NCI-H510A (cell line): ENCODE measurements around the gene LUC7L3.

Experiments
- DNase-seq: peaks from one replicate; lab custom pipeline; 2025; lab: John Stamatoyannopoulos, UW

The LUC7L3 gene

DNA sequence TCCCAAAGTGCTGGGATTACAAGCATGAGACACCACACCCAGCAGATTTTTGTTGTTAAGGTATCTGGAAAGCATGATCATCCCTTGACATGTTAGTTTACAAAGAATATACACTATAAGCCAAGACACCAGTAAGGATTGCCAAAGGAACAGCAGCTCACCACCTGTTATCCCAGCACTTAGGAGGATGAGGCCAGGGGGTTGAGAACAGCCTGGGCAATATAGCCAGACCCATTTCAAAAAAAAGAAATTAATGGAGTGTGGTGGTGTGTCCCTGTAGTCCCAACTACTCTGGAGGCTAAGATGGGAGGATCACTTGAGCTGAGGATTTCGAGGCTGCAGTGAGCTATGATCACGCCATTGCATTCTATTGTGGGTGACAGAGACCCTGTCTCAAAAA is 42.8 kb downstream of the LUC7L3 start:
- no peak for DNase-seq

DNA sequence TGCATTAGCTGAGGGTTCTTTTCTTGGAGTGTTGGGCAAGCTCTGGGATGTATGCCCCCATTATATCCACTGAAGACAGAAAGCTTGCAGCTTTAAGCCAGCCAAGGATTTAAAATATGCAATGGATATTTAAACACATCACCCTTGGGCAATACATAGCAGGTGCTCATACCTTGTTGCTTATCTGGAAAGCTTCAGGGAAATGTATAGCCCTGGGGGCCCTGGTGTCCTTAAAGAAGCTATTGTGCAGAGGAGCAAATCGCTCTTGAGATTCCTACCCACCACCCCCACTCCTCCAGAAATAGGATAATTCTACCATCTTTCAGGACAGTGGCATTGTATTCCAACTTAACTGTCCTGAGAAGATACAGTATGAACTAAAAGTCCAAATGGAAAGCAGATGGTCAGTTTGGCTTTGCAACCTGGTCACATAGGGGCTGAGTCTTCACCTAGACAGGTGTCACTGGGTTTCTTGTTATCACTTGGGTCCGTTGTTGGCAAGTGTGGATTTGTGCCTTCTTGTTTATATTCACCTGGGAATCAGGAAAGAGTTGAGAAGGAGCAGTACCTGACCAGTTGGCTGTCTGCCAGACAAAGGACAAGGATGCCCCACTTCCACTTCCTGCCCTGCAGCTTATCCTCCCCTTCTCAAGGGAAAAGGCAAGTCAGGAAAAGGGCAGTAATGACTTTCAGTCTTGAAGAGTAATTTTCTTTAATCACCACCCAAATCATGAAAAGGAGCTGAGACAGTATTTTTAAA is 44.5 kb downstream of the LUC7L3 start:
- peak; percentile 51 for DNase-seq

DNA sequence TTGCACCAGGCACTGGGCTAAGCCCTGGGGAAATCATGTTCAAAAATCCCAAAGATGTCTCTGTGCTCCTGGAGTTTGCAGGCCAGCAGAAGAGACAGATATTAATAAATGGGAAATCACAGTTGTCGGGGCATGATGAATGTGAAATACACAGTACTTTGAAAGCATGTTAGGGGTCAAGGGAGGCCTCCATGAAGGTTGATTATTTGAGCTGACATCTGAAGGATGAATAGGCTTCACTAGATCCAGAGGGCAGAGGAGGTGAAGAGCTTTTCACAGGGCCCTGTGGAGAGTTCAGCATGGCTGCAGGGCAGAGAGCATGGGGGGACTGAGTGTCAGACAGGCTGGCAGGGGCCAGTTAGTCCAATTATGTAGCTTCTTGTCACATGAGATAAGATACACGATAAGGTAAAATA is 45.3 kb downstream of the LUC7L3 start:
- DNase-seq, result no peak

DNA sequence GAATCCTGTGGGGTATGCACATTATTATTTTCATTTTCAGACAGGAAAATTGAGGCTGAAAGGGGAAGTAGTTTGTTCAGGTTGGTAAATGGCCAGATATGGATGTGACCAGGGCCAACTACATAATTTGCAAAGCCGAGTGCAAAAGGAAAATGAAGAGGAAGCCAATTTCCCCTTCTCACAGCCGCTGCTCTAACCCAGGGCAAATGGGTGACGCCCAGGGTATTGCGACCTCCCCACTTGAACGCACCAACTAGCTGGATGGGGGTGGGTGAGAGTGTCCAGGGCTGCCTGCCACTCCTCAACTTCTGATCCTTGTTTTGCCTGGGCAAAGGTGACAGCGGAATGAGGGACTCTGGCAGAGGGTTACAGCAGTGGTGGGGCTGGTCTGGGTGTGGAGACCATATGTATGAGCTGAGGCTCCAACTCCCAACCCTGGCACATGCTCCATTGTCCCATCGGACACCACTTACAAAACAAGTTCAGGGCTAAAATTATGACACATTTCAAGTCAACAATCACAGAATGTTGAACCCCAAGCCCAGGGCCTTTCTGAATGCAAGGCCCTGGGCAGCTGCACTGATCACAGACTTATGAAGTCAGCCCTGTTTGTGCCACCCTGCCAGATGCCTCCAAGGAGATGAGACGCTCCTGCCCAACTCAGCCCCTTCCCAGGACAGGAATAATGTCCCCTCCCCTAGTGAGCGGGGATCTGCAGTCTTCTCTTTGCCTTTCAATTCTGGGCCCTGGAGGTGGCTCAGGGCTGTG is 46.2 kb downstream of the LUC7L3 start:
- no peak for DNase-seq

DNA sequence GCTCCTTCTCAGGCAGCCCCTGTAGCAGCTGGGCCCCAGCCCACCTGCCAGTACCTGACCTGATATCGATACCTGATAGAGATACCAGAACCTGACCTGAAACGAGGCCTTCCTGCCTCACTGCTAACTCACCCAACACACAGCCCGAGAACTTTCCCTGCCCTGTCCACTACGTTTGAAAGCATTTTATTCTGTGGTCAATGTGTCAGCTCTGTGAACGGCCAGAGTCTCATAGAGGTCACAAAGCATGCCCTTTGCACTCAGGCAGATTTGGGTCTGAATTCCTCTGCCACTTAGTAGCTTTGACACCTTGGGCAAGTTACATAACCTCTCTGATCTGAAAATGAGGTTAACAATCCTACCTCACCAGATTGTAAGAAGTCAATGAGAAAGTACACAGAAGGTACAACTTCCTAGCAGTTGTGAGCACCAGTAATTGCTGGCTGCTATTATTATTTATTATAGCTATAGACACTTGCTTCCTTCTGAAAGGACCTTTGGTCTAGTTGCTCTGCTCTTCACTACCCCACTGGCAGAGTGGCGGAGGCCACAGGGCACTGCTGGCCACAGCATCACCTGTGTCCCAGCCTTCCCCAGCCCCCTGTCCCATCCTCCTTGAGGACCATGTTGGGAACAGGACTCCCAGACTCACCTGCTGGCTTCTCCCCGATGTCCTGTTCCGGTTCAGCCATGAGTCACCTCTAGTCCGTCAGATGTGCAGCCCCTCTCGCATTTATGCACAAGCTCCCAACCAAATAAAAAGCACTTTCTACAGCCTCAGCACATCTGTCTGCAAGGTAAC is 47.0 kb downstream of the LUC7L3 start:
- DNase-seq, result no peak

DNA sequence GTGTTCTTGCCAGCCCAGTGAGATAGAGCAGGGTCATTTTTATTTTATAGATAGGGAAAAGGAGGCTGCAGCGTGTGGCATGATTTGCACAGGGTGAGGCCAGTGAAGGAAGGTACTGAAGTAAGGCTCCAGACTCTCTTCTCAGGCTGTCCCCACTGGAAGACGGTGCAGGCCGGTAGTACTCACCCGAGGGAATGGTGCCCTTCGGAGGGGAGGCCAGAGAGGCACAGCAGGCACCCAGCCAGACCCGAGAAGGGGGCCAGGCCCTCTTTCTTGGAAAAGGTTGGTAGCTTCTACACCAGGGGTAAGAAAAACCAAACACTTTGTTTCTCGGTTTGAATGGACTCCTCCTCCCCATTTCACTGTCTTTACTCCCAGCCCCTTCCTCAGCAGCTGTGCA is 47.6 kb downstream of the LUC7L3 start:
- no peak for DNase-seq

DNA sequence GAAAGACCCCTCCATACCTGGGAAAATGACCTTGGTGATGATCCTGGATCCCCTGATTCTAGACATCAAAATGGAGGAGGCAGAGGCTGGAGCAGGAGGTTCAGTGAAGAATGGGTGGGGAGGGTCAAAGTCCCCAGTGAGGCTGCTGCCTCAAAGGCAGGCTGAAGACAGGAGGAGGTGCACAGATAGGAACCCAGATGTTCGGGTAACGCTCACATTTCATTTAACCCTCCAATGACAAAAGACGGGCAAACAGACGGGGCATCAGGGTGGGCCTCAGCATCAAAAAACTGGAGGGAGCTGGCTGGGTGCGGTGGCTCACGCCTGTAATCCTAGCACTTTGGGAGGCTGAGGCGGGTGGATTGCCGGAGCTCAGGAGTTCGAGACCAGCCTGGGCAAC is 48.0 kb downstream of the LUC7L3 start, which contains the start of gene ANKRD40CL:
Gene ANKRD40CL, minus strand, starts transcription at position 73 of the 400 bp plus-strand sequence. CDS start 605 bp downstream, outside the sequence.
- no peak for DNase-seq

DNA sequence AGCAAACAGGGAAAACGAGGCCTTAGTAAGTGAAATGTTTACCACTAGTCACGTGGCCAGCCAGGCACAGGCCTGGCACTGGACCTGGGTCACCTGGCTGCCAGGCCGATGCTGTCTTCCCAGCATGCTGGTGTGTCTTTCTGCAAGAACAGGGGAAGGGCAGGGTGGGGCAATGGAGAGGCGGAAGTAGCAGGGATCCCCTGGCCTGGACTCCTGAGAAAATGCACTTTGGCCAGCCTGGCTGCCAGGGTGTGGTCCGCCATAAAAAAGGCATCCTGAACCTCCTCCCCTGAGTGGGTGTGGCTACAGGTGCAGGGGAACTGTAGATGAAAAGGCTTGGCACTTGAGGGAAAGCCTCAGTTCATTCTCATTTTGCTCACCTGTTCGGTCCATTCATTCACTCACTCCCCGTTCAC is 49.0 kb downstream of the LUC7L3 start:
- DNase-seq, result peak; percentile 84

DNA sequence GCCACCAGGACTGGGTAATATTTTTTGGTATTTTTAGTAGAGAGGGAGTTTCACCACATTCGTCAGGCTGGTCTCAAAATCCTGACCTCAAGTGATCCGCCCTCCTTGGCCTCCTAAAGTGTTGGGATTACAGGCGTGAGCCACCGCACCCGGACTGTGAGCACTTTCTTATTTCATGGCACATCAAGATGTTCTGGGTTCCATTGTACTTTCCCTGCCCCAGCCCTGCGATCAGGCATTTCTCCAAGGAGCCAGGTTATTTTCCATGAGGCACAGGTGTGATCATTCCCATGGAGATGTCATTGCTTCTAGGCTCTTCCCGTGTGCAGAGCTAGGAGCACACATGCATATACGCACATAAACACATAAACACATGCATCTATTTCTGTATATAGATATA is 50.5 kb downstream of the LUC7L3 start:
- DNase-seq, result no peak

DNA sequence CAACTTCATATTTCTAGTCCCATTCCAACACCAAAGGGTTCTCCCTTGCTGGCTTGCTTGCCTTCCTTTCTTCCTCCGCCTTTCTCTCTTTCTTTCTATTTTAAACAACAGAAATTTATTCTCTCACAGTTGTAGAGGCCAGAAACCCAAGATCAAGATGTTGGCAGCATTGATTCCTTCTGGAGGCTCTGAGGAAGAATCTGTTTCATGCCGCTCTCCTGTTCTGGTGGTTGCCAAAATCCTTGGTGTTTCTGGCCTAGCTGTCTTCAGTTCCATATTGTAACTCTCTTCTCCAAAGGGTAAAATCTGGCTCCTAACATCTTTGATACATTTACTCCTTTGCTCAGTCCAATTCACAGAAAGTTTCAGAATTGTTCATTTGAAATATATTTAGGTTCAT is 50.9 kb downstream of the LUC7L3 start:
- no peak for DNase-seq

DNA sequence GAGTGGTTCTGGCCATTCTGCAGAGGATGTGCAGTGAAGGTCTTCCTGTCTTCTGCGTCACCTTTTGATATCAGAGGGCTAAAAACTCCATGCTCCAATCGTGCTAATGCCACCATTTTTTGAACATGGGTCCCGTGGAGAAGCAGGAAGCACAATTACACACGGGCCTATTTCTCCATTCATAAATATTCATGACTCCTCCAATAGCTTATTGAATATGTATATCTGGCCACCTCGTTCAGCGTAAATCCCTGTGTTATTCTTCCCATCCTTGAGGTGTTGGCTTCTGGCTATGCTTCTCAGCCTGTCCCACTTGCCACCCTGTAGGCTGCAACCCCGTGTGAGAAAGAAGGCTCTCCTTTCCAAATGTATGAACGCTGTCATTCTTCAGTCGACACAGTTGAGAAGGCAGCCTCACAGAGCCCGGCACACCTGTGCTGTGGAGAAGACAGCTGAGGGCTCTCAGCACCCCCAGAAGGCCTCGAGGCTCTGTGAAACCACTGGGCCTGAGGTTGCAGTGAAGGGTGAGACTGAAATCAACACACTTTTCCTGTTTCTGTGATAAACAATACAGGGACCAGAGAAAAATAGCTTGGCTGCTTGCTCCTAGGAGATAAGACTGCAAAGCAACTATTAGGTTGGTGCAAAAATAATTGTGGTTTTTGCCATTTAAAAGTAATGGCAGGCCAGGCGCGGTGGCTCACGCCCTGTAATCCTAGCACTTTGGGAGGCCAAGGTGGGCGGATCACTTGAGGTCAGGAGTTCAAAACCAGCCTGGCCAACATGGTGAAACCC is 52.8 kb downstream of the LUC7L3 start:
- DNase-seq, result no peak

DNA sequence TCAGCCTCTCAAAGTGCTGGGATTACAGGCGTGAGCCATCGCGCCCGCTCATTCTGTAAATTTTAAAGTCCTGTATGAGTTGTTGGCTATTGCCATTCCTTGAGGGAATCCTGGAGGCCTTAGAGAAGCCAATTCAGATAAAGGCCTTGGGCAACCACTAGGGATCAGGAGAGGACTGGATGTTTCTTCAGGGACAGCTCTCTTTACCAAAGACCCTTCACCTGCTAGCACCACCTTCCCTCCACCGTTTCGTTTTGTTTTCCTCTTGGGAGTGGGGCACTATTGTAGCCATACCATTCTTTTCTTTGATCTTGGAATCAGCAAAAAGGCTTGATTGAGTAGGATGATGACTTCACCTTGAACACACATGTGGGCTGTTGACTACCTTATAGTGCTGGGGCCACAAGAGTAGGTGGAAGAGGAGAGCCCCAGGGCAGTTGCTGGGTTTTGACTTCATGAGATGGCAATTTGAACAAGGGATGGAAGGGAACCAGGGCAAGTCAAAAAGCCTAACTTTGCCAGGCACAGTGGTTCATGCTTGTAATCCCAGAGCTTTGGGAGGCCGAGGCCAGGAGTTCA is 54.9 kb downstream of the LUC7L3 start:
- no peak for DNase-seq

DNA sequence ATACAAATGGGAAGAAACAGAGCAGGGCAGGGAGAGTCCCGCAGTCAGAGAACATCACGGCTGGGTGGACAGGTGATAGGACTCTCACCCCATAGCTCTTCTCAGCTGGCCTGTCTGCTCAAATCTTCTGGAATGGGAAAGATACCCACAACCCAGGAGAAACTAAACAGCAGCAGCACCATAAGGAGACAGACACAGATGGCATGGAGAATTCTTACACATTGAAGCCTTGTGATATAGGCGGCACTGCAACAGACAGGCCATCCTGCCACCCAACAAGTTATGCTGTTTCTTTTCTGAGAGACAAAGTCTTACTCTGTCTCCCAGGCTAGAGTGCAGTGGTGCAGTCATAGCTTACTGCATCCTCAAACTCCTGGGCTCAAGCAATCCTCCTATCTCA is 56.5 kb downstream of the LUC7L3 start:
- no peak for DNase-seq

DNA sequence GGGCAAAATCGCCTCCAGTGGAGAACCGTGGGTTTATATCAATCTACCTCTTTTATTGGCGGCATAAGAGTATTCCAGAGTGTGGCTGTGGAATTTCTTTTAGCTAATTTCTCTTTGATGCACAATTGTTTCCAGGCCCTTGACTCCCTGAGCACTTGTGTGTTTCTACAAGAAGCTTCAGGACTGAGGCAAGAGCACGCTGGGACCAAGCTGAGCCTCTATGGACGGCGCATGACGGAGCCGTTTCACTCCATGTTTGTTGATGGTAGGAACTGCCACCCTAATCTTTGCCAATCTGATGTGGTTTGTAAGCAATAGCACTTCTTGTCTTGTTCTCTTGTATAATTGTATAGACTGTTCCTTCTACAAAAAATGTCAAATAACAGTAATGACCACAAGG is 59.1 kb downstream of the LUC7L3 start:
- DNase-seq, result no peak

DNA sequence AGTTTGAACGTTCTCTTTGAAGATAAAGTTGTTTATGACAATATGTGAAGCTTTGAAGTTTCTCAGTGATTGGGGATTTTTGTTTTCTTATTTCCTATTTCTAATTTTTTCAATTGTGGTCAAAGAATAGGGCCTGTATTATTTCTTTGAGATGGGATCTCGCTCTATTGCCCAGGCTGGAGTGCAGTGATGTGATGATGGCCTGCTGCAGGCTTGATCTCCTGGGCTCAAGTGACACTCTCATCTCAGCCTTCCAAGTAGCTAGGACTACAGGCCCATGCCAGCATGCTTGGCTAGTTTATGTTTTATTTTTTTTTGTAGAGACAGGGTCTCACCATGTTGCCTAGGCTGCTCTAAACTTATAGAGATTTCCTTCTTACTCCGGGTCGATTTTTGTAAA is 59.6 kb downstream of the LUC7L3 start:
- DNase-seq, result no peak

DNA sequence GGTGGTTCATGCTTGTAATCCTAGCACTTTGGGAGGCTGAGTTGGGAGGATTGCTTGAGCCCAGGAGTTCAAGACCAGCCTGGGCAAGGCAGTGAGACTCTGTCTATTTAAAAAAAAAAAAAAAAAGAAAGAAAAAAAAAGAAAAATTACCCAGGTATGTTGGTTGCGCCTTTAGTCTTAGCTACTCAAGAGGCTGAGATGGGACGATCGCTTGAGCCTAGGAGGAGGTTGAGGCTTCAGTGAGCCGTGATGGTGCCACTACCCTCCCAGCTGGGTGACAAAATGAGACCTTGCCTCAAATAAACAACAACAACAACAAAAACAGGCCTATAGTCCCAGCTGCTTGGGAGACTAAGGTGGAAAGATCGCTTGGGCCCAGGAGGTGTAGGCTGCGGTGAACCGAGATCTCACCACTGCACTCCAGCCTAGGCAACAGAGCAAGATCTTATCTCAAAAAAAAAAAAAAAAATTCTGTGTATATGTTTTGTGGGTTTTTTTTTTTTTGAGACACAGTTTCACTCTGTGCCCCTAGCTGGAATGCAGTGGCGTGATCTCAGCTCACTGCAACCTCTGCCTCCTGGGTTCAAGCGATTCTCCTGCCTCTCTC is 60.4 kb downstream of the LUC7L3 start:
- DNase-seq, result no peak

DNA sequence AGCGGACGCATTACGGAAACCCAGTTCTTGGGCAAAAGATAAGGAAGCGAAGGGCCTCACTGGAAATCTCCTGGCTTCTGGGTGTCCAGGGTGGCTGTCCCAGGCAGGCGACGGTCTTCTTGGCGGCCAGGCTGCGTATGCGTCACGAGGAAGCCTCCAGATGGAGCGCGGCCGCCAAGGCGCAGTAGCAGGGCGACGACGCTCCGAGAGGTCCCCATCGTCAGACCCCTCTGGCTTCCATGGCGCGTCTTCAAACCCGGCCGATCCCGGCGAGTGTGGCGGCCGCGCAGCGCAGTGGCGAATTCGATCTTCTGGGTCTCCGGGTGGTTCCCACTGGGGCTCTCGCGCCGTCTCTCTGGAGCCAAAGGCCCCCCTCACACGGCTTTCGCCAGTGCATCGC is 61.8 kb downstream of the LUC7L3 start:
- no peak for DNase-seq

DNA sequence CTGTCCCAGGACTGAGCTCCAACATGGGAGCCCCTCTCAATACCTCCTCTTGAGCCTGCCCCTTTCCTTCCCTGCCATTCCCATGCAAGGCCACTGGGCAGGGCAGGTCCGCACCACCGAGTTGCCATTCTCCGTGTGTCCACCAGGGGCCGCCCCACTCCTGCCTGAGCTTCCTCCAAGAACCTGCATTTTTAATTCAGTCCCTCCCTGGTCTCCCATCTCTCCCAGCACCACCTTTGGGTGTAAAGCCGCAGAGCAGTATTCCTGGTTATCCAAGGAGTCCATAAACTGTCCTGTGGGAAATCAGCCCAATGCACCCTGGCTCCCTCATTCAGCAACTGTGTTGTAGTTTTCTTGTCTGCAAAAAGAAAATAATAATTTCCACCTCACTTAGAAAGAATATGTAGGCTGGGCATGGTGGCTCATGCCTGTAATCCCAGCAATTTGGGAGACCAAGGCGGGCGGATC is 63.8 kb downstream of the LUC7L3 start:
- peak; percentile 53 for DNase-seq

DNA sequence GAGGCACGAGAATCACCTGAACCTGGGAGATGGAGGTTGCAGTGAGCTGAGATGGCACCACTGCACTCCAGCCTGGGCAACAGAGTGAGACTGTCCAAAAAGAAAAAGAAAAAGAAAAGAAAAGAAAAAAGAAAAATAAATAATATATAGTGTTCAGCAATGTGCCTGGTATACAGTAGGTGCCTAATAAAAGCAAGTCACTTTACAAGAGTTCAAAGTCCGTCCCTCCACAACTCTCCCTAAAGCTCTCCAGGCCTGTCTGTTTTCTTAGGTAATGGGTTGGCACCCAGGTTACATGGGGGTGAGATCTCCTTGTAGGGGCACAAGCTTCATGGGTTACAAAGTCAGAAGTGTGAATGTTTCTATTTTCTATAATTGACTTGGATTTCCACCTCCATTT is 64.5 kb downstream of the LUC7L3 start:
- DNase-seq, result no peak

DNA sequence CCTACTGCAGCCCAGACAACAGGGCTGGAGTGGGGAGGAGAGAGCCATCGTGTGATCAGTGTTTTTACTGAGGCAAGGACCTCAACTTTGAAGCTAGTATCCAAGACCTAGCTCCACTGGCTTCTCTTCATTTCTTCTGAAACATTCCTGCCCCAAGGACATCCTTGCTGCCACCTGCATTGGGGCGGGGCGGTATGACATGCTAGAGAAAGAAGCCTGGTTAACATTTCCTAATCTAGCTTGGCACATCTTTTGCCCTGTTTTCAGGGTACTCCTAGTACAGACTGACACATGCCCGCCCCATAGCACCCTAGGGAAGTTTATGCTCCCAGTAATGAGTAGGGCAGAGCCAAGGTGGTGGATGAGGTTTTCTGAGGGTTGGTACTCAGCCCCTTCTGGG is 65.7 kb downstream of the LUC7L3 start:
- DNase-seq, result no peak
